MG63 (cell line): ENCODE measurements around the gene CAPRIN2. TPM values are rescaled to one million over a fixed set of nuclear protein-coding genes. Genes with fewer than 3 reads are reported as not detected.

Experiments
- DNase-seq: peaks from one replicate; pipeline ENCODE4 v3.0.0-alpha.2; 2020
- H3K27me3 ChIP-seq: fragments of 250-450 bp; sonication (Bioruptor Pico); 2 replicates; pipeline ENCODE4 v1.5.1; 2020; ENCODE audit warnings: mild to moderate bottlenecking, moderate library complexity
- H3K36me3 ChIP-seq: fragments of 250-450 bp; sonication (Bioruptor Pico); 2 replicates; pipeline ENCODE4 v1.5.1; 2020; ENCODE audit warnings: mild to moderate bottlenecking, moderate library complexity
- H3K4me3 ChIP-seq: fragments of 250-450 bp; sonication (Bioruptor Pico); 2 replicates; pipeline ENCODE4 v1.5.1; 2020; ENCODE audit warnings: mild to moderate bottlenecking, moderate library complexity
- H3K9me3 ChIP-seq: fragments of 250-450 bp; sonication (Bioruptor Pico); 2 replicates; pipeline ENCODE4 v1.5.1; 2020; ENCODE audit warnings: mild to moderate bottlenecking, moderate library complexity
- total RNA-seq: library from RNA; depleted of rRNA; stranded (reverse); fragments of >200 nt; shearing (Covaris generic); gene quantifications from 2 replicates; pipeline ENCODE4 v1.2.3, GENCODE V29; 2014; ENCODE audit warnings: low replicate concordance

Gene CAPRIN2
- total RNA-seq, 1 experiment from 2014 or later: 14.2 TPM

- Histone ChIP-seq H3K9me3 (peaks cover 5% of the 10 kb centered on the region), H3K36me3 (no peaks in the 10 kb centered on the region), H3K27me3 (no peaks in the 10 kb centered on the region), H3K4me3 (no peak overlapping the region)
- DNase-seq: no peak
Observed at GRCh38 chr12:30779178-30779577, 24.4 kb upstream of the CAPRIN2 start.

- Histone ChIP-seq H3K36me3 (no peaks in the 10 kb centered on the region), H3K9me3 (peaks cover 7% of the 10 kb centered on the region), H3K27me3 (no peaks in the 10 kb centered on the region), H3K4me3 (no peak overlapping the region)
- no peak for DNase-seq
Observed at GRCh38 chr12:30774599-30774998, 19.8 kb upstream of the CAPRIN2 start.

DNA sequence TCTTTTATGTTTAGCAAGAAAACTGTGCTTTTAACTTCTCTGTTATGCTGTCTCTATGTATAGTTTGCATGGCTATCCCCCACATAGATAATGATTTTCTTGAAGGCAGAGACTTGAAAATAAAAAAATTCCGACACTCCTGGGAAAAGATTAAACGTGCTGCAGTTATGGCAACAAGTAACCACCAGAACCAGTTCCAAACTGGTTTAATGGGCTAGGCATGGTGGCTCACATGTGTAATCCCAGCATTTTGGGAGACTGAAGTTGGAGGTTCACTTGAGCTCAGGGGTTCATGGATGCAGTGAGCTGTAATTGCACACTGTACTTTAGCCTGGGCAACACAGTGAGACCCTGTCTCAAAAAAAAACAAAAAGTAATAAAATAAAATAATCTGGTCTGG, 15.1 kb upstream of the CAPRIN2 start:
- DNase-seq: no peak
- Histone ChIP-seq H3K36me3 (no peaks in the 10 kb centered on the region), H3K9me3 (peaks cover 2% of the 10 kb centered on the region), H3K27me3 (peaks cover 4% of the 10 kb centered on the region; the same call in 1 of the 2 replicates), H3K4me3 (no peak overlapping the region)

GRCh38 chr12:30764251-30764650, 9.5 kb upstream of the CAPRIN2 start:
- no peaks in the 10 kb centered on the region for H3K9me3 ChIP-seq
- H3K4me3 ChIP-seq: no peak overlapping the region
- H3K36me3 ChIP-seq: no peaks in the 10 kb centered on the region
- DNase-seq: no peak
- peaks cover 4% of the 10 kb centered on the region; the same call in 1 of the 2 replicates for H3K27me3 ChIP-seq

GRCh38 chr12:30763053-30763452, 8.3 kb upstream of the CAPRIN2 start:
- Histone ChIP-seq H3K4me3 (no peak overlapping the region), H3K27me3 (peaks cover 4% of the 10 kb centered on the region; the same call in 1 of the 2 replicates), H3K9me3 (no peaks in the 10 kb centered on the region), H3K36me3 (no peaks in the 10 kb centered on the region)
- no peak for DNase-seq

- H3K27me3 ChIP-seq: peaks cover 2% of the 10 kb centered on the region; the same call in 1 of the 2 replicates
- no peaks in the 10 kb centered on the region for H3K9me3 ChIP-seq
- H3K4me3 ChIP-seq: no peak overlapping the region
- no peaks in the 10 kb centered on the region for H3K36me3 ChIP-seq
- no peak for DNase-seq
Observed at GRCh38 chr12:30761730-30762129, 7.0 kb upstream of the CAPRIN2 start.

- H3K4me3 ChIP-seq: no peak overlapping the region
- no peaks in the 10 kb centered on the region for H3K9me3 ChIP-seq
- H3K36me3 ChIP-seq: no peaks in the 10 kb centered on the region
- no peaks in the 10 kb centered on the region for H3K27me3 ChIP-seq
- DNase-seq: no peak
Observed at GRCh38 chr12:30757316-30757715, 2.6 kb upstream of the CAPRIN2 start.

DNA sequence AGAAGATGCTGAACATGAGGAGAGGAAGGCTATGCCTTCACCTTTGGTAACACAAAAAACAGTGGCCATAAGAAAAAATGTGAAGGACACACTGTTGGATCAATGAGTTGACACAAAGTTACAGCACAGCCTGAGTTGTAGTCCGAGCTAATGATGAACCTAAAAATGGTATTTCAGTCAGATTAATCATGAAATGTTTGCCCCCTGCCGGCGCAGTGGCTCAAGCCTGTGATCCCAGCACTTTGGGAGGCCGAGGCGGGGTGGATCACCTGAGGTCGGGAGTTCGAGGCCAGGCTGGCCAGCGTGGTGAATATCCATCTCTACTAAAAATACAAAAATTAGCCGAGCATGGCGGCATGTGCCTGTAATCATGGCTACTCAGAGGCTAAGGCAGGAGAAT, 1.3 kb upstream of the CAPRIN2 start:
- Histone ChIP-seq H3K4me3 (no peak overlapping the region), H3K27me3 (no peaks in the 10 kb centered on the region), H3K36me3 (peaks cover 3% of the 10 kb centered on the region; the same call in 1 of the 2 replicates), H3K9me3 (no peaks in the 10 kb centered on the region)
- DNase-seq: no peak

- H3K27me3 ChIP-seq: no peaks in the 10 kb centered on the region
- peak overlapping the region; percentile 85 for H3K4me3 ChIP-seq
- H3K9me3 ChIP-seq: no peaks in the 10 kb centered on the region
- DNase-seq: no peak
- peaks cover 10% of the 10 kb centered on the region for H3K36me3 ChIP-seq
Observed at GRCh38 chr12:30755395-30755762, 628 bp upstream of the CAPRIN2 start.

DNA sequence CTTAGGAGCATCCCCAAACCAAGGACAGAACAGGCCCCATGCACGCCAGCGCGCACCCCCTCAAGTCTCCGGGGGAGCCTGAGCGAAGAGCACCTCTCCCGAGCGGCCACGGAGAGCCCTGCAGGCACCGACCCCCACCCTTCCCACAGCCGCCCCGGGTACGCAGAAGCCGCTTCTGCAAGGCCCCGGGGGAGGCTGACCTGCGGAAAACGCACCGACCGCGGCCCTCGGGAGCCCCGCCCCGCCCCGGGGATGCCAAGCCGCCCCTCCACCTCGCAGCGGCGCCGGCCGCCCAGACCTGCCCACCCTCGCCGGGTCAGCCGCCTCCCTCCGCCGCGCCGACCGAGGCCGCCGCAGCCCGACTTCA, 385 bp downstream of the CAPRIN2 start:
- Histone ChIP-seq H3K9me3 (no peaks in the 10 kb centered on the region), H3K4me3 (peak overlapping the region; percentile 85), H3K27me3 (no peaks in the 10 kb centered on the region), H3K36me3 (peaks cover 12% of the 10 kb centered on the region)
- no peak for DNase-seq

- peak overlapping the region; percentile 85 for H3K4me3 ChIP-seq
- no peaks in the 10 kb centered on the region for H3K9me3 ChIP-seq
- H3K27me3 ChIP-seq: no peaks in the 10 kb centered on the region
- peaks cover 17% of the 10 kb centered on the region for H3K36me3 ChIP-seq
- no peak for DNase-seq
Observed at GRCh38 chr12:30753751-30754382, 884 bp downstream of the CAPRIN2 start.

DNA sequence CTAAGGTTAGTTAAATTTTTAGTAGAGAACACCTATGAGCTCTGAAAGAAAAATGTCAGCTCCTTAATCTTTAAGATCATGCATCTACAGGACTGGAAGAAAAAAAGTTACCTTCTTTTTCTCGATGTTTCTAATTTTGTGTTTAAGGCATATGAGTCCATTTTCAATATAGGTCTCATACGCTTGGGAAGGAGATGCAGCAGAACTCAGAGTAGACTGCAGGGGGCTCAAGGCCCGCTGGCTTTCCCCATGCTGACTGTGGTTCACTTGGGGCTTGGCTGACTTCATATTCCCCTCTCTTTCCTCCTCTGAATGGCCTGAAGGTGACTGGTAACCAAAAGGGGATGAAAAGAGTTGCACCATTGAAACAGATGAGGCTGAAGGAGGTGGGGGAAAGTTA, 1.5 kb downstream of the CAPRIN2 start:
- no peaks in the 10 kb centered on the region for H3K27me3 ChIP-seq
- peak overlapping the region; percentile 85 for H3K4me3 ChIP-seq
- peaks cover 24% of the 10 kb centered on the region for H3K36me3 ChIP-seq
- peak; percentile 50 for DNase-seq
- no peaks in the 10 kb centered on the region for H3K9me3 ChIP-seq

DNA sequence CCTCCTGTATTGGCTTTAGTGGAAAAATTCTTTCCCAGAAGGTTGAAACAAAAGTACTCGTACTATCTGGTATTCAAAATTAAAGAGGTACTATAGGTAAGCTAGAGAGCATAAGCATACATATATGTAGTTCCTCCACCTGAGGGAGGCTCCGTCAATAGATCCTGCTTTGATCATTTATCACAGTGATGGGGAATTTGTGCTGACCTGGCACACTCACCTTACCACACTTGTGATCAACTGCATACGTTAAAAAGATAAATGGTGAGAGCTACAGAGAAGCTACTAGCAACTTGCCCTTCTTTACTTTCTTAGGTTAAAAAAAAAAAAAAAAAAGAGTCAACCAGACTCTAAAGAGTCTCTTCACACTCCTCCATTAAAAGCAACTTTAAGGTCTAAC, 2.5 kb downstream of the CAPRIN2 start:
- Histone ChIP-seq H3K36me3 (peaks cover 34% of the 10 kb centered on the region), H3K27me3 (no peaks in the 10 kb centered on the region), H3K9me3 (peaks cover 3% of the 10 kb centered on the region; the same call in 1 of the 2 replicates), H3K4me3 (no peak overlapping the region)
- DNase-seq: no peak

- Histone ChIP-seq H3K27me3 (no peaks in the 10 kb centered on the region), H3K36me3 (peaks cover 51% of the 10 kb centered on the region), H3K9me3 (peaks cover 5% of the 10 kb centered on the region; the same call in 1 of the 2 replicates), H3K4me3 (no peak overlapping the region)
- DNase-seq: no peak
Observed at GRCh38 chr12:30748147-30748546, 6.6 kb downstream of the CAPRIN2 start.

DNA sequence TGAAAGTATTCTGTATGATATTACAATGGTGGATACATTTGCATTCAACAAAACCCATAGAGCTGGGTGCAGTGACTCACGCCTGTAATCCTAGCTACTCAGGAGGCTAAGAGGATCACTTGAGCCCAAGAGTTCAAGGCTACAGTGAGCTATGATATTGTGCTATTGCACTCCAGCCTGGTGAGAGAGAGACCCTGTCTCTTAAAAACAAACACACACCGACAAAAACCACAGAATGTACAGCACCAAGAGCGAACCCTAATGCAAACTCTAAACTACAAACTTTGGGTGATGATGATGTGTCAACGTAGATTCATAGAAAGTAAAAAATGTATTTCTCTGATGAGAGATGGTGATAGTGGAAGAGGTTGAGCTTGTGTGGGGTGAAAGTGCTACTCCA, 8.6 kb downstream of the CAPRIN2 start:
- no peak overlapping the region for H3K4me3 ChIP-seq
- DNase-seq: no peak
- peaks cover 5% of the 10 kb centered on the region; the same call in 1 of the 2 replicates for H3K9me3 ChIP-seq
- H3K36me3 ChIP-seq: peaks cover 48% of the 10 kb centered on the region
- no peaks in the 10 kb centered on the region for H3K27me3 ChIP-seq

DNA sequence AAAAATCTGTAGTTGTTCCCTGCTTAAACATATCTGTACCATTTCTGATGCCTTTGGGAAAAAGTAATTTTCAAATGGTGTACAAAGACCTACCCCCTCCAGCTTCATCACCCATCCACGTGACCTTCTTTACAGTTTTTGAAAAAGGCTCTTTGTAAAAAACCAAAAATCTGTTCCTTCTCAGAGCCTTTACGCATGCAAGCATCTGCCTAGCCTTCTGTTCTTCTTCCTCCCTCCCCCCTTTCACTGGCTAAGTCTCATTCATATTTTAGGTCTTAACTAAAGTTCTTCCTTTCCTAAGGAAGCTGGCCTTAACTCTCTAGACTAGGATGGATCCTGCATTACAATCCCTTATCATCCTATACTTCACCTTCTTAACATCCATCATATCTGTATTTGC, 10.4 kb downstream of the CAPRIN2 start:
- H3K36me3 ChIP-seq: peaks cover 52% of the 10 kb centered on the region
- no peak overlapping the region for H3K4me3 ChIP-seq

DNA sequence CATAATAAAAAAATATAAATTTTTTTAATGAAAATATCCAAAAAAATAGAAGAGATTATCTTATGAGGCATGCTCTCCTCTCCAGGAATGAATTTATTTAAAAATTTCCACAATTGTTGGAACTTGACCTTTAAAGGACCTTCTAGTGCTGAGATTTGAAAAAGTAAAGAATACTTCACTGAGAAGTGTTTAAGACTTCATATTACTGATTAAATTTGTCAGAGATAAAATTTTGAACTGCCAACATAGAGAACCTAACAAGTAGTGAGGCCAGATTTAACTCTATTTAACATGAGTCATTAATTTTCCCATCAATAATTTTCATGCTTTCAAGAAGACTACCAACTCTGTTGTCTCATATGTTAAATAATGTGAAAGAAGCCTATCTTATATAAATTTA, 14.5 kb downstream of the CAPRIN2 start:
- DNase-seq: no peak
- H3K36me3 ChIP-seq: peaks cover 34% of the 10 kb centered on the region
- no peak overlapping the region for H3K4me3 ChIP-seq
- no peaks in the 10 kb centered on the region for H3K9me3 ChIP-seq
- no peaks in the 10 kb centered on the region for H3K27me3 ChIP-seq

More for the DNA sequence above, 10.4 kb downstream of the CAPRIN2 start:
- H3K9me3 ChIP-seq: peaks cover 5% of the 10 kb centered on the region; the same call in 1 of the 2 replicates
- no peak for DNase-seq
- no peaks in the 10 kb centered on the region for H3K27me3 ChIP-seq

DNA sequence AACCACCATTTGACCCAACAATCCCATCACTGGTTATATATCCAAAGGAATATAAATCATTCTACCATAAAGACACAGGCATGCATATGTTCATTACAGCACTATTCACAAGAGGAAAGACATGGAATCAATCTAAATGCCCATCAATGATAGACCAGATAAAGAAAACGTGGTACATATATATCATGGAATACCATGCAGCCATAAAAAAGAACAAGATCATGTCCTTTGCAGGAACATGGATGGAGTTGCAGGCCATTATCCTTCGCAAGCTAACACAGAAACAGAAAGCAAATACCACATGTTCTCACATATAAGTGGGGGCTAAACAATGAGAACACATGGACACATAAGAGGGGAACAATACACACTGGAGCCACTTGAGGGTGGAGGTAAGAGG, 15.7 kb downstream of the CAPRIN2 start:
- Histone ChIP-seq H3K27me3 (no peaks in the 10 kb centered on the region), H3K36me3 (peaks cover 39% of the 10 kb centered on the region), H3K9me3 (no peaks in the 10 kb centered on the region)

More for the DNA sequence above, 15.7 kb downstream of the CAPRIN2 start:
- no peak for DNase-seq
- H3K4me3 ChIP-seq: no peak overlapping the region
